ENCODE data around the gene FAM3C.

Gene FAM3C

DNA sequence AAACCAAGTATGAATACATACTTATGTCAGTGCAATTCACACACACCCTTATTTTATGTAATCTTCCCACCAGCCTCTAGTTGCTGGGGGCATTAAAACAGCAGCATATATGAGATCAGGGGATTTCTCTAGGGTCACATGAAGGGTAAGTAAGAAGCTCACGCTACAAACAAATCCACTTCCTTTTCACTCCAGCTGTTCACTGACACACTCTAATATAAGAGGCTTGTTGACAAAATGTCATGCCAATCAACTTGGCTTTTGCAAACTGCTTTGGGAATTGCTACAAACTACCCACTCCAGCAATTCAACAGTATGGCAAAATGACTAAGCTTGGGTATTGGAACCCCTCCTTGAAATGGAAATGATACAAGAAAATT is 10.3 kb downstream of the FAM3C start:
- peak; percentile 90 for FAIRE-seq
- TF ChIP-seq POLR2A (IDR thresholded peaks at IDR 0.05; ENCODE audit: low read depth, low read length) (peak; percentile 26; the same call in 1 of the 2 replicates), PAX5 (IDR thresholded peaks at IDR 0.05; ENCODE audit: insufficient read depth, low read length, severe bottlenecking) (no peak), POU2F2 (IDR thresholded peaks at IDR 0.05; ENCODE audit: low read depth, low read length) (0 out of 2 replicates have a peak, but pooled peaks have one; percentile 37), TAF1 (IDR thresholded peaks at IDR 0.05; ENCODE audit: low read depth, low read length) (no peak), SPI1 (IDR thresholded peaks at IDR 0.05; ENCODE audit: low read depth, low read length) (peak; percentile 88), POLR2AphosphoS5 (IDR thresholded peaks at IDR 0.05; ENCODE audit: low read depth, low read length) (0 out of 2 replicates have a peak, but pooled peaks have one; percentile 42)
- no peak for DNase-seq (ENCODE audit: insufficient read length, low spot score)

DNA sequence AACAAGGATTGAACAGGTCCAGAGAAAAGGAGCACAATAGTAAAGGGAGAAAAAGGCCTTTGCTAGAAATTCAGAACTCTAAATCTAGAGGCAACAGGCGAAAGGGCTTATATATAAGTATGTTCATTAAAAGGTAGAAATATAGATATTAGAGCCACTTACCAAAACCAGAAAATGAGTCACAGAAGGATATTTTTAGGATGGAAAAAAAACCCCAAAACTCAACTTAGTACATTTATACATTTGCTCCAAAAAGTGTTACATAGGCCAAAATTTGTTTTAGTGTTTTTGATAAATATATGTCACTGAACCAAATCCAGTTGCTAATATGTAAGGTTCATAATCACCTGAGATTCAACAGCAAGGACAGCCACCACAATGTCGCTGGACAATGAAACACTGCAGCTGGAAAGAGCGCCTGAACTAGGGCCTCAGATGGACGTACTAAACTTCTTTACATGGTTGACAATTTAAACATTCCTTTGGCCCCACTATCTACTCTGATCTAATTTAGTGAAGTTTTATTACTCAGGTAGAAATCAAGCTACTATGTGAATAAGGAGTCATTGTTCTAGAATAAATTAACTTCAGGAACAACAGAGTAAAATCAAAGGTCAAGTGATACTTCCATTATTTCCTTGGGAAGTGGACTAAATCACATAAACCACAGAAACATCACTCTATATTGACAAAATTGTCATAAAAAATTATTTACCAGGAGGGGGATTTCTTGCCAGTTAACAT is 10.9 kb downstream of the FAM3C start:
- no peak for FAIRE-seq
- TF ChIP-seq SPI1 (IDR thresholded peaks at IDR 0.05; ENCODE audit: low read depth, low read length) (no peak), POU2F2 (IDR thresholded peaks at IDR 0.05; ENCODE audit: low read depth, low read length) (no peak), POLR2AphosphoS5 (IDR thresholded peaks at IDR 0.05; ENCODE audit: low read depth, low read length) (no peak), TAF1 (IDR thresholded peaks at IDR 0.05; ENCODE audit: low read depth, low read length) (no peak), POLR2A (IDR thresholded peaks at IDR 0.05; ENCODE audit: low read depth, low read length) (no peak), PAX5 (IDR thresholded peaks at IDR 0.05; ENCODE audit: insufficient read depth, low read length, severe bottlenecking) (no peak)
- DNase-seq (ENCODE audit: insufficient read length, low spot score) = no peak

DNA sequence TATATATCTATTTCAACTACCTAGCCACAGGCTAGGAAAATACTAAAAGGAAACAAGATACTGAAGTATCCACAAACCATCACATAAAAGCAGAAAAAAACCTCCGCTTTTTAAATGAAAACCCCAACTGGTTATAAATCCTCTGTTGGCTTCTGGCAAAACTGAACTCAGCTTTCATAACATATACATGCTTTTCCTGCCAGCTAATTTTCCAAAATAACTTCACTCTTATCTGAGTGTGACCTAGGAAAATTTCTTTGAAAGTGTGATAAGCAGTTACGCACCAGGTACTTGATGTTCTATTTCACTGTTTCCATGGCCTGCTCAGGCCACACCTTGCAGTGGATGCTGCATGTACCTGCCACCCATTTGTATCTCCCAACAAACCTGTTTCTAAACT is 11.8 kb downstream of the FAM3C start:
- peak; percentile 79 for FAIRE-seq
- no peak for DNase-seq (ENCODE audit: insufficient read length, low spot score)

DNA sequence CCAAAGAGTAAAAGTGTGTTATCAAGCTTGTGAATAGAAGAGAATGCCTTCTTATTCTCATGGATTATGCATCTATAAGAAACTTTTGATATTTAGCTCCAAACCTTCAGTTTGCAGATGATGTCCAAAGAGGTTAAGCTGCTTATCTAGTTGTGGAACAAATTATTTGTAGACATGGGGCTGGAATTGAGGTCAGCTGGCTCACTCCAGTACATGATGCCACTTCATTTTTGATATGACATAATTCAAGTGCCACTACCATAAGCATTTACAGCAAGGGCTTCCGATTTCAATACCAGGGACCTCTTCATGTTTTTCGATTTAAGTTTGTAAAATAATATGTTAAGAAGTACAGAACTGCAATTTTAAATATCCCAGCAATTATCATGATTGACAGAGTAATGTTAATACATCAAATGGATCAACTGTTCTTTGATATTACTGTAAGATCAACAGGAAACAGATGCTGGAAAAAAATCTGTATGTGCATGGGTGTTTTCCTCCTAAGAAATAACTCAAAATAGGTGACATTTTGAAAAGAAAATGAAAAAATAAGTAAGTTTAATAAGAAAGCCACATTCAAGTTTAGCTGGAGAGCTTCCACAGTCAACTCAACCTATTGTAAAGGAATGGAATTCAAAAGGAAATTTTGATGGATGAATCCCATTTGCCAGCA is 12.7 kb downstream of the FAM3C start:
- FAIRE-seq (peak; percentile 20), DNase-seq (ENCODE audit: insufficient read length, low spot score) (no peak)
- TF ChIP-seq SPI1 (IDR thresholded peaks at IDR 0.05; ENCODE audit: low read depth, low read length) = no peak
- no peak for TF ChIP-seq PAX5 (IDR thresholded peaks at IDR 0.05; ENCODE audit: insufficient read depth, low read length, severe bottlenecking)
- no peak for TF ChIP-seq TAF1 (IDR thresholded peaks at IDR 0.05; ENCODE audit: low read depth, low read length)
- no peak for TF ChIP-seq POLR2A (IDR thresholded peaks at IDR 0.05; ENCODE audit: low read depth, low read length)
- no peak for TF ChIP-seq POU2F2 (IDR thresholded peaks at IDR 0.05; ENCODE audit: low read depth, low read length)
- no peak for TF ChIP-seq POLR2AphosphoS5 (IDR thresholded peaks at IDR 0.05; ENCODE audit: low read depth, low read length)

More for the DNA sequence above, 11.8 kb downstream of the FAM3C start:
- TF ChIP-seq TAF1 (IDR thresholded peaks at IDR 0.05; ENCODE audit: low read depth, low read length) (no peak), PAX5 (IDR thresholded peaks at IDR 0.05; ENCODE audit: insufficient read depth, low read length, severe bottlenecking) (no peak), SPI1 (IDR thresholded peaks at IDR 0.05; ENCODE audit: low read depth, low read length) (no peak), POLR2AphosphoS5 (IDR thresholded peaks at IDR 0.05; ENCODE audit: low read depth, low read length) (no peak), POU2F2 (IDR thresholded peaks at IDR 0.05; ENCODE audit: low read depth, low read length) (no peak)

DNA sequence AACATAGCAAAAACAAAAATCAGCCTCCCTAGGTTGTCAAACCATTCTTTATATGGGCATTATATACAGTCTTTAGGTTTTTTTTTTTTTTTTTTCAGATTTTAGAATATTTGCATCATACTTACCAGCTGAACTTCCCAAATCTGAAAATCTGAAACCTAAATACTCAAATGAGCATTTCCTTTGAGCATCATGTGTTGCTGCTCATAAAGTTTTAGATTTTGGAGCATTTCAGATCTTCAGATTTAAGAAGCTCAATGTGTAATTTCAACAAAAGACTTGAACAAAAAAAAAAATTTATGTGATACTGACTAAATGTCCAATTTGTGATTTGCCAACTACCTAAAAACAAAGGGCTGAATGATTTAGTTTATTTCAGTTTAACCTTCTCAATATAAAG is 13.6 kb downstream of the FAM3C start:
- FAIRE-seq (no peak), DNase-seq (ENCODE audit: insufficient read length, low spot score) (no peak)
- TF ChIP-seq POU2F2 (IDR thresholded peaks at IDR 0.05; ENCODE audit: low read depth, low read length) = no peak

DNA sequence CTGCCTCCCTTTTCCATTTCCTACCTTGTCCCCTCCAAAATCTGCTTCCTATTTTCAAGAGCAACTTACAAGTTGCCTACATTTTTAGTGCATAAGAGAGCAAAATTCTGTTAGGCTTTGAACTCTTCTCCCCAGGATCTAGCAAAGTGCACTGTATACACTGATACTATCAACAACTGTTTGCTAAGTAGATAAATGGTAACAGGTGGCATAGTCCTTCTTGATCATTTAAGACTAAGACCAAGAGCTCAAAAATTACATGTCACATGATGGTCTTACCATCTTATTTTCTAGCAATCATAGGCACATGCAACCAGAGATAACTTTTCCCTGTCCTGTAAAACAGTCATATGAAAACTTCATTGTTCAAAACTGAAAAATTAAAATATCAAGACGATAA is 16.2 kb downstream of the FAM3C start:
- TF ChIP-seq TAF1 (IDR thresholded peaks at IDR 0.05; ENCODE audit: low read depth, low read length) = no peak
- TF ChIP-seq PAX5 (IDR thresholded peaks at IDR 0.05; ENCODE audit: insufficient read depth, low read length, severe bottlenecking) = no peak
- TF ChIP-seq POLR2AphosphoS5 (IDR thresholded peaks at IDR 0.05; ENCODE audit: low read depth, low read length) = no peak
- no peak for TF ChIP-seq POU2F2 (IDR thresholded peaks at IDR 0.05; ENCODE audit: low read depth, low read length)
- TF ChIP-seq SPI1 (IDR thresholded peaks at IDR 0.05; ENCODE audit: low read depth, low read length) = no peak
- TF ChIP-seq POLR2A (IDR thresholded peaks at IDR 0.05; ENCODE audit: low read depth, low read length) = no peak
- no peak for DNase-seq (ENCODE audit: insufficient read length, low spot score)
- FAIRE-seq = no peak

DNA sequence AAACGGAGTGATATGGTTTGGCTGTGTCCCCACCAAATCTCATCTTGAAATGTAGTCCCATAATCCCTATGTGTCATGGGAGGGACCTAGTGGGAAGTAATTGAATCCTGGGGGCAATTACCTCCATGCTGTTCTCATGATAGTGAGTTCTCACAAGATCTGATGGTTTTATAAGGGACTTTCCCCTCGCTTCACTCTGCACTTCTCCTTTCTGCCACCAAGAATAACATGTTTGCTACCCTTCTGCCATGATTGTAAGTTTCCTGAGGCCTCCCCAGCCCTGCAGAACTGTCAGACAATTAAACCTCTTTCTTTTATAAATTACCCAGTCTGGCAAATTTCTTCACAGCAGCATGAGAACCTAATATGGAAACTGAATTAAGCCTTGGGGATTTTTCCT is 19.1 kb downstream of the FAM3C start:
- TF ChIP-seq POLR2A (IDR thresholded peaks at IDR 0.05; ENCODE audit: low read depth, low read length) = no peak
- peak; percentile 85 for TF ChIP-seq SPI1 (IDR thresholded peaks at IDR 0.05; ENCODE audit: low read depth, low read length)
- TF ChIP-seq POU2F2 (IDR thresholded peaks at IDR 0.05; ENCODE audit: low read depth, low read length) = no peak
- no peak for TF ChIP-seq PAX5 (IDR thresholded peaks at IDR 0.05; ENCODE audit: insufficient read depth, low read length, severe bottlenecking)
- DNase-seq (ENCODE audit: insufficient read length, low spot score) (no peak), FAIRE-seq (no peak)

DNA sequence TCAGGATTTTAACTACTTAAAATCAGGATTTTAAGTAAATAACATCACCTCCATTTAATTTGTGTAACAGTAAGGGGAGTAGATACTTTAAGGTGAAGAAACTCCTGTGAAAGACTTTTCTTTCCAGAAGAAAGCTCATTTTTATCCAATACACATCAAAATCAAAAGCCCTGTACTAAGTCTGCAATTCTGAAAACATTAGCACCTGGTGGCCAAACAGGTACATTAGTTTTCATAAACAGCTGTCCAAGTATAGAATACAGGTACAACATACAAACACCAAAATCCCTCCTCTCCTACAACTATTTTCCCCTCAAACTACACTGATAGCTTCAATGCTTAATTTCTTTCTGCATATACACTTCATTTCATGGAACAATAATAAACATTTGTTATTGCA is 22.9 kb downstream of the FAM3C start:
- DNase-seq (ENCODE audit: insufficient read length, low spot score) (no peak), FAIRE-seq (no peak)
- TF ChIP-seq PAX5 (IDR thresholded peaks at IDR 0.05; ENCODE audit: insufficient read depth, low read length, severe bottlenecking) (no peak), POLR2A (IDR thresholded peaks at IDR 0.05; ENCODE audit: low read depth, low read length) (no peak), POU2F2 (IDR thresholded peaks at IDR 0.05; ENCODE audit: low read depth, low read length) (no peak), TAF1 (IDR thresholded peaks at IDR 0.05; ENCODE audit: low read depth, low read length) (no peak), SPI1 (IDR thresholded peaks at IDR 0.05; ENCODE audit: low read depth, low read length) (no peak), POLR2AphosphoS5 (IDR thresholded peaks at IDR 0.05; ENCODE audit: low read depth, low read length) (no peak)

DNA sequence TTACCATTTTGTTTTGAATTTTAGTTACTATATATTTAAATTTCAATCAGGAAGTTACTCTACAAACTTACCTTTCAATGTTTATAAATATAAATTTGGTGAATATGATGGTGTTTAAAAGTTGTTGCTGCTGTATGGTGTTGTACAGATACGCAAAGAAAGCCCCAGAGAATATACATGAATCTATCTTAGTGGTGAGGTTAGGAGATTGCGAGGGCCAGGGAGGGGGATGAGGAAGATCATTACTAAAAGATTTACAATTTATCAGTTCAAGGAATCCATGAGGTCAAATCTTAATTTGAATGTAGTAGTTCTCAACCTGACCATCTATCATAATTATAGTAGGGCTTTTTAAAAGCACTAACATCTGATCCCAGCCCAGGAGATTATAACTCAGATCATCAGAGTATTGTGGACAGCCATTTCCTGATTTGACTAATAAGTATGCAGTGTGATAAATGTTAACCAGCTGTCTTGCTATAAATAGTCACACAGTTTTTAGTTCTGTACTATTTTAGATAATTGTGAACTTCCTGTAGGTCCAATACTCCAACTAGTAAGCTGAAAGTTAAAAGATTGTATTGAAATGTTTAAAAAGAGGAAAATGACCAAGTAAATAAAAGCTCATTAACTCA is 23.6 kb downstream of the FAM3C start:
- TF ChIP-seq POLR2AphosphoS5 (IDR thresholded peaks at IDR 0.05; ENCODE audit: low read depth, low read length) (no peak), TAF1 (IDR thresholded peaks at IDR 0.05; ENCODE audit: low read depth, low read length) (no peak), SPI1 (IDR thresholded peaks at IDR 0.05; ENCODE audit: low read depth, low read length) (no peak), PAX5 (IDR thresholded peaks at IDR 0.05; ENCODE audit: insufficient read depth, low read length, severe bottlenecking) (no peak), POLR2A (IDR thresholded peaks at IDR 0.05; ENCODE audit: low read depth, low read length) (no peak), POU2F2 (IDR thresholded peaks at IDR 0.05; ENCODE audit: low read depth, low read length) (no peak)
- FAIRE-seq (peak; percentile 9), DNase-seq (ENCODE audit: insufficient read length, low spot score) (no peak)

Data from GM12891 (cell line).